ENCODE results near the gene NDUFB8. TPM values are rescaled to one million over a fixed set of nuclear protein-coding genes. Genes with fewer than 3 reads are reported as not detected.
A peak's percentile ranks its signal among the peaks of the same experiment; 100 is the strongest.
"Not testable (repeated sequence)": the region's sequence is repeated elsewhere in the genome, so short reads cannot be mapped to it uniquely, and the experiment has no call there.

The NDUFB8 gene
- 100 to 1,000 TPM; 141 to 219 TPM for total RNA-seq
- polyA plus RNA-seq (ENCODE audit: insufficient read depth, low read depth, low replicate concordance), result 150 TPM
- long read RNA-seq, donor 1, transcript NDUFB8-204 (2 exons, 390 nt), result minor isoform, 55 of 289 reads
- long read RNA-seq, donor 1, transcript NDUFB8-205 (4 exons, 829 nt), result minor isoform, 6 of 289 reads
- long read RNA-seq, donor 1, transcript NDUFB8-207 (3 exons, 602 nt), result minor isoform, 5 of 289 reads
- long read RNA-seq, donor 1, transcript NDUFB8-201 (5 exons, 671 nt), result major isoform, 104 of 289 reads
- long read RNA-seq, donor 1, partial matches to known transcripts, result 118 of 289 reads
- long read RNA-seq, donor 1, other reads (novel, unspliced or antisense), result 0 of 289 reads
- long read RNA-seq, donor 2, transcript NDUFB8-204 (2 exons, 390 nt), result minor isoform, 29 of 162 reads
- long read RNA-seq, donor 2, transcript NDUFB8-201 (5 exons, 671 nt), result major isoform, 79 of 162 reads
- long read RNA-seq, donor 2, partial matches to known transcripts, result 50 of 162 reads
- long read RNA-seq, donor 2, other reads (novel, unspliced or antisense), result 0 of 162 reads

DNA sequence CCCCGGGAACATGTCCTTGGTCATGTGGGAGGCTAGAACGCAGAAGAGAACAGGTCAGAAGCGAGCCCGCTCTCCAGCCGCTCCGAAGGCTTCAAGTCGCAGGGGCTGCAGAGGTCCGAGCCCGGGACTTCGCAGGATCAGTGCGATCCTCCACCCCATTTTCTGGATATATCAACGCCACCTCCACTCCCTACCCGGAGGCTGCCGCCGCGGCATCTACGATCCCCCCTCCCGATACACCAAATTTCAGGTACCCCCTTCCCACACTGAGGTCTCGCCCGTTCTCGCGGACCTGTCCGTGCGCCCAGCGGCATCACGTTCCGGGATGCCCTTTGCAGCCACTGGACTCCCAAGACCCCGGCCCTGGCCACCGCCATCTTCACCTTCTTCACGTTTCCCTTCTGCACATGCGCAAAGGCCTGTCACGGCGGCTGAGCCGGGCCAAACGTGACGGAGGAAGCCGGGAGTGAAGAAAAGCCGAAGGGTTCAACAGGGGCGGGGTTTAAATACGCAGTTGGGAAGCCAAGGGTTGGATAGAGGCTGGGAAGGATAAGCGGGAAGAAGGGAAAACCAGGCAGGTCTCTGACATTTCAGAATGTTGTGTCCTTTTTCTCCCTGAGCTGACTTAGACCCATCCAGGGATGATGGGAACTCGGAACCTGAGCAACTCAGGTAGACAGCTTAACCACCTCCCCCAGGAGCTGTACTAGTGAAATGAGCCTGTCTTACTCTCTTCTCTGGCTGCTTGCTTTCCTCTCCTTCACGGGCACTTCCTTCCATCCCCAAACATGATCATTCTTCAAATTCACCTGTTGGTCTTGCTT lies at the start of gene NDUFB8:
TSS of gene NDUFB8 (minus strand) at position 397 of the 824 bp plus-strand sequence. CDS start at position 377, 20 bp downstream.
- H3K4me1 ChIP-seq, result peaks cover 13% of the 10 kb centered on the region
- WGBS, 2 donors, result 1% methylated on average over 34 to 43 of the region's 43 CpGs
- intact Hi-C loops (cut with DNase I; ENCODE audit: low total_unique reads), result no loop called here
- H3K36me3 ChIP-seq (ENCODE audit: low read depth, missing control alignments), result no peaks in the 10 kb centered on the region
- no peaks in the 10 kb centered on the region for H3K9me3 ChIP-seq
- H3K27ac ChIP-seq, result peak within 1 kb of the TSS; percentile 61 to 79
- peak within 1 kb of the TSS; percentile 62 to 95 for H3K4me3 ChIP-seq
- H3K27me3 ChIP-seq, result no peaks in the 10 kb centered on the region
- DNase-seq, result peak; percentile 94
- TF ChIP-seq CTCF (IDR thresholded peaks at IDR 0.05) (no peak), POLR2A (IDR thresholded peaks at IDR 0.05) (no peak)

DNA sequence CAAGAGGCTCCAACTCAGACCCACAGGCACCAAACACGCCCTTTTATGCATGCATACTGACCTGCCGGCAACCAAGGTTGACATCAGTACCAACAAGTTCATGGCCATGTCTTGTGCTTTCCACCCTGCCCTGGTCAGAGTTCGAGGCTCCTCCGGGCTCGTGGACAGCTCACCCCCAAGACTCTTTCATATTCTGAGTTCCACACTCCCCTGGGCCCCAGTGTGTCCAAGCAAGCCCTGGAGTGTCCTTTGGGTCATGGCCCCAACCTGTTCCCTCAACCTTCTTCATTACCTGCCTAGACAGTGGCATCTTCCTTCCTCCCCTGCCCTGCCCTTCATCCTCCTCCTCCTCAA lies 46.6 kb upstream of the NDUFB8 start:
- Histone ChIP-seq H3K36me3 (ENCODE audit: low read depth, missing control alignments) (no peaks in the 10 kb centered on the region), H3K27me3 (no peaks in the 10 kb centered on the region), H3K9me3 (no peaks in the 10 kb centered on the region), H3K27ac (no peak overlapping the region), H3K4me1 (no peaks in the 10 kb centered on the region), H3K4me3 (no peak overlapping the region)
- TF ChIP-seq CTCF (IDR thresholded peaks at IDR 0.05) (no peak), POLR2A (IDR thresholded peaks at IDR 0.05) (no peak)
- intact Hi-C loops (cut with DNase I; ENCODE audit: low total_unique reads), result no loop called here
- WGBS, 2 donors, result 77 to 88% methylated on average over 5 of the region's 5 CpGs
- DNase-seq, result no peak

DNA sequence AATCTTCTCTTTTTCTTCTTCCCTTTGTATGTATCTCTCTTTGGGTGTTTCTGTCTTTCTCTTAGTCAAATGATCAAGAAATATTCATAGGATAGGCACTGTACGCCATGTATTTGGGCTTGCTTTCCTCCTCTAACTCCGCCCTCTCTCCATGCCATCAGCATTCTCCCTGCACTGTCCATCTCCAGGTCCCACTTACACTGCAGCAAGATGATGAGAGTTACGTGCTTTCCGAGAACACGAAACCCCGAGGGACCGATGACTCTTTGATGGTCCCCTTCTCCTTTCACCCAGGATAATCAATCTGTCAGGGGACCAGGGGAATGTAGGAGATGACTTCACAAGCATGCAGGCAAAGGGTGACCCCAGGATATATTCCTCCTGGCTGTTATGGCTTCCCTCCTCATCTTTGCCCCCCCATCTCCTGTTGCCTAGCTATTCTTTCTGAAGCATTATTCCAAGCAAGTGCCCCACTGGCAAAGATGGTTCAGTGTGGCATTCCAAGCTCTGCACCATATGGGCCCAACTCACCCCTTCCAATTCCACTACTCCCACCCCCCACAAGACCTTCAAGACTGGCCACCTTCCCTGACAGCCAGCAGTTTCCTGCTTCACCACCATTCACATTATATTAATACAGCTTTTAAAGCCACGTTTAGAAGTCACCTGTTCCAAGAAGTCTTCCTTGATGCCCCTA lies 46.1 kb upstream of the NDUFB8 start:
- TF ChIP-seq POLR2A (IDR thresholded peaks at IDR 0.05) (no peak), CTCF (IDR thresholded peaks at IDR 0.05) (no peak)
- no peak overlapping the region for H3K4me3 ChIP-seq
- H3K27ac ChIP-seq, result no peak overlapping the region
- no peak for DNase-seq
- no peaks in the 10 kb centered on the region for H3K36me3 ChIP-seq (ENCODE audit: low read depth, missing control alignments)
- WGBS, 2 donors, result 83 to 88% methylated on average over 8 of the region's 8 CpGs
- H3K27me3 ChIP-seq, result no peaks in the 10 kb centered on the region
- intact Hi-C loops (cut with DNase I; ENCODE audit: low total_unique reads), result no loop called here
- no peaks in the 10 kb centered on the region for H3K9me3 ChIP-seq
- H3K4me1 ChIP-seq, result no peaks in the 10 kb centered on the region

DNA sequence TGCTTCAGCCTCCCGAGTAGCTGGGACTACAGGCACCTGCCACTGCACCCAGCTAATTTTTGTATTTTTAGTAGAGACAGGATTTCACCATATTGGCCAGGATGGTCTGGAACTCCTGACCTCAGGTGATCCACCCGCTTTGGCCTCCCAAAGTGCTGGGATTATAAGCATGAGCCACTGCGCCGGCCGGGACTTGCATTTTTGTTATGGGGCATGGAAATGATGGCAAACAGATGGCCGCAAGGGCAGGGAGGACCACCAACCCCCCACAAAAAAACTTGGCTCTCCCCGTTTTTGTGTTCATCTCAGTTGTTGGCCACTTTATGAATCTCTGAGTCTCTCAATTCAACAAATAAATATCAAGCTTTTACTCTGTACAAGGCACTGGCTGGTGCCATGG lies 45.5 kb upstream of the NDUFB8 start:
- H3K9me3 ChIP-seq; H3K27ac ChIP-seq; H3K4me1 ChIP-seq; H3K4me3 ChIP-seq; H3K27me3 ChIP-seq; H3K36me3 ChIP-seq (ENCODE audit: low read depth, missing control alignments); DNase-seq; intact Hi-C loops (cut with DNase I; ENCODE audit: low total_unique reads): not testable (repeated sequence)
- 76 to 91% methylated on average over 7 of the region's 7 CpGs for WGBS, 2 donors
